Activated CD4-positive, CD25-positive, alpha-beta regulatory T cell treated with anti-CD3 and anti-CD28 coated beads, Interleukin-2, amount 50 U/mL, for 16 hours (primary cell): ENCODE data around the gene EFCAB6.

Experiments
- DNase-seq: peaks from one replicate; pipeline ENCODE4 v3.0.0-alpha.2; 2020; ENCODE audit warnings: low read depth, low spot score

The EFCAB6 gene, protein sequence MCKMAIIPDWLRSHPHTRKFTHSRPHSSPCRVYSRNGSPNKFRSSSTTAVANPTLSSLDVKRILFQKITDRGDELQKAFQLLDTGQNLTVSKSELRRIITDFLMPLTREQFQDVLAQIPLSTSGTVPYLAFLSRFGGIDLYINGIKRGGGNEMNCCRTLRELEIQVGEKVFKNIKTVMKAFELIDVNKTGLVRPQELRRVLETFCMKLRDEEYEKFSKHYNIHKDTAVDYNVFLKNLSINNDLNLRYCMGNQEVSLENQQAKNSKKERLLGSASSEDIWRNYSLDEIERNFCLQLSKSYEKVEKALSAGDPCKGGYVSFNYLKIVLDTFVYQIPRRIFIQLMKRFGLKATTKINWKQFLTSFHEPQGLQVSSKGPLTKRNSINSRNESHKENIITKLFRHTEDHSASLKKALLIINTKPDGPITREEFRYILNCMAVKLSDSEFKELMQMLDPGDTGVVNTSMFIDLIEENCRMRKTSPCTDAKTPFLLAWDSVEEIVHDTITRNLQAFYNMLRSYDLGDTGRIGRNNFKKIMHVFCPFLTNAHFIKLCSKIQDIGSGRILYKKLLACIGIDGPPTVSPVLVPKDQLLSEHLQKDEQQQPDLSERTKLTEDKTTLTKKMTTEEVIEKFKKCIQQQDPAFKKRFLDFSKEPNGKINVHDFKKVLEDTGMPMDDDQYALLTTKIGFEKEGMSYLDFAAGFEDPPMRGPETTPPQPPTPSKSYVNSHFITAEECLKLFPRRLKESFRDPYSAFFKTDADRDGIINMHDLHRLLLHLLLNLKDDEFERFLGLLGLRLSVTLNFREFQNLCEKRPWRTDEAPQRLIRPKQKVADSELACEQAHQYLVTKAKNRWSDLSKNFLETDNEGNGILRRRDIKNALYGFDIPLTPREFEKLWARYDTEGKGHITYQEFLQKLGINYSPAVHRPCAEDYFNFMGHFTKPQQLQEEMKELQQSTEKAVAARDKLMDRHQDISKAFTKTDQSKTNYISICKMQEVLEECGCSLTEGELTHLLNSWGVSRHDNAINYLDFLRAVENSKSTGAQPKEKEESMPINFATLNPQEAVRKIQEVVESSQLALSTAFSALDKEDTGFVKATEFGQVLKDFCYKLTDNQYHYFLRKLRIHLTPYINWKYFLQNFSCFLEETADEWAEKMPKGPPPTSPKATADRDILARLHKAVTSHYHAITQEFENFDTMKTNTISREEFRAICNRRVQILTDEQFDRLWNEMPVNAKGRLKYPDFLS (N-terminal part only)

GRCh38 chr22:43812149-43812842 is at the start of gene EFCAB6:
Gene EFCAB6 (minus strand): TSS chr22:43812305. CDS start chr22:43782318, 29,987 bp downstream.
- peak; percentile 82 for DNase-seq

GRCh38 chr22:43861529-43861928 is 49.4 kb upstream of the EFCAB6 start:
- no peak for DNase-seq

DNA sequence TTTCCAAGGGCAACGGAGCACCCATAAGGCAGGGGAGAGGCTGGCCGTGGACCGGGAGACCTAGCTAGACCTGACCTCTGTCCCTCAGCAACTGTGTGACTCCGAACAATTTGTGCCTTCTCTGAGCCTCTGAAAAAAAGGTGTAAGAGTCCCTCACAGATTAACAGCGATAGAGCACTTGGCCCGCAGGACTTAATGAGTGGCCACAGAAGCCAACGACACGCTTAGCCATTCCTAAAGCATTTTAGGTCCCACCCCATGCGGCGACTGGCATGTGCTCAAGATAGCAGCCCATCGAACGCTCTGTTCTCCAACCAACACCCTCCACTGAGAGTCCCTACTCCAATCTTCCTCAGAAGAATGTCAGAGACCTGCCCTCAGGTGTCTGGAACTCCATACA is 48.7 kb upstream of the EFCAB6 start:
- DNase-seq = no peak

GRCh38 chr22:43860126-43860525 is 48.0 kb upstream of the EFCAB6 start:
- no peak for DNase-seq

DNA sequence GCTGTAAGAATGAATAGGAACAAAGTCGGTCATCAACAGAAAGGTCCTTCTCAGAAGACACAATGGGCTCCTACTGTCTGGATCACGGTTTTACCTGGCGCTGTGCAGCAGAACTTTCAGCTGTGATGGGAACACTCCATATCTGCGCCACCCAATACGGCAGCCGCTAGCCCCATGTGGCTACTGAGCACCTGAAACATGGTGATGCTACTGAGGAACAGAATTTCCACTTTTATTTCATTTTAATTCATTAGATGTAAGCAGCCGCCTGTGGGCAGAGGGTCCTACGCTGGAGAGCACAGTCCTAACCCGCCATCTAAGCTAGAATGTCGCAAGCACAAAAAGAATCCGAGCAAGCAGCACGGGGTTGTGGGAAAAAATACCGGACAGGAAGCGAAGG is 47.5 kb upstream of the EFCAB6 start:
- DNase-seq = no peak

DNA sequence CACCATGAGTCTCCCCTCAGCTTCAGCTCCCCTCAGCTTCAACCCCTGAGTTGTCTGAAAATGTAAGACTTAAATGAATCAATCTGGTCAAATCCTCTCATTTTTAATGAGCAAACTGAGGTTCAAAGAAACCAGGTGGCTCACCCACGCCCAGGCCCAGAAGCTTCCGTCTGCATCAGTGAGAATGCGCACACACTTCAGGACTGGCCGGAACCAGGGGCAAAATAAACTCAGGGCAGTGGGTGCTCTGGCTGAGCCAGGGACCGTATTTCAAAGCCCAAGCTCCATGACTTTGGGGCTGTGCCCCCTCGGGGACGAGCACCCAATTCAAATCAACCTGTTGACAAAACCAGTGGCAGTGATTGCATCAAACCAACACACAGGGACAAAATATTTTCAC is 47.1 kb upstream of the EFCAB6 start:
- no peak for DNase-seq

DNA sequence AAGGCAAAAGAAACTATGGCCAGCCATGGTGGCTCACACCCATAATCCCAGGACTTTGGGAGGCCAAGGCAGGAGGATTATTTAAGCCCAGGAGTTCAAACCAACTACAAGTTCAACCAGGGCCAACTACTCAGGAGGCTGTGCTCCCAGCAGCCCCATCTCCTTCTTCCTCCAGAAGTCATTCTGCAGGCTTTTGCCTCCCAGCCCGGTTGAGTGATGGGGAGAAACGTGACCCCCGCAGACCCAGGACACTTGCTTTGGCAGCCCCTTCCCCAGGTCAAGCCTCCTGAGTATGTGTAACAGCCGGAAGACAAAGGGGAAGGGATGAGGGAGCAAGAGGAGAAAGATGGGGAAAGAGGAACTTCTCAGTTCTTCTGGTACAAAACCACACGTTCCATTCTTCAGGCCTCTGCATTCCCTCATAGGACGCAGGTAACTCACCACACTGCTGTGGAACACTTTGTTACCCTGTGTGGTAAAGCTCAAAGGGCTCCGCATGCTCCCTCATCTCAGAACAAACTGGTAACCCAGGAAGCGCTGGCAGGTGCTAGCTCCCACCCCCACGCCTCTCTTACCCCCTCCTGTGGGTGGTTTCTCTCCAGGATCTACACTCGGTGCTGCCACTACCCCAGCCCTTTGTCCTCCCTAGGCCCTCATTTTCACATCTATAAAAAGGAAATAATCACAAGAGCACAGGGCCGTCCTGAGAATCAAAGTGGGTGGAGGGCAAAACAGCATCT is 46.2 kb upstream of the EFCAB6 start:
- no peak for DNase-seq

- no peak for DNase-seq
Measured at GRCh38 chr22:43857367-43857766, 45.3 kb upstream of the EFCAB6 start.

- DNase-seq = no peak
Measured at GRCh38 chr22:43855431-43855830, 43.3 kb upstream of the EFCAB6 start.

- no peak for DNase-seq
Measured at GRCh38 chr22:43854786-43855271, 42.7 kb upstream of the EFCAB6 start.

- DNase-seq = no peak
Measured at GRCh38 chr22:43854121-43854785, 42.1 kb upstream of the EFCAB6 start.

DNA sequence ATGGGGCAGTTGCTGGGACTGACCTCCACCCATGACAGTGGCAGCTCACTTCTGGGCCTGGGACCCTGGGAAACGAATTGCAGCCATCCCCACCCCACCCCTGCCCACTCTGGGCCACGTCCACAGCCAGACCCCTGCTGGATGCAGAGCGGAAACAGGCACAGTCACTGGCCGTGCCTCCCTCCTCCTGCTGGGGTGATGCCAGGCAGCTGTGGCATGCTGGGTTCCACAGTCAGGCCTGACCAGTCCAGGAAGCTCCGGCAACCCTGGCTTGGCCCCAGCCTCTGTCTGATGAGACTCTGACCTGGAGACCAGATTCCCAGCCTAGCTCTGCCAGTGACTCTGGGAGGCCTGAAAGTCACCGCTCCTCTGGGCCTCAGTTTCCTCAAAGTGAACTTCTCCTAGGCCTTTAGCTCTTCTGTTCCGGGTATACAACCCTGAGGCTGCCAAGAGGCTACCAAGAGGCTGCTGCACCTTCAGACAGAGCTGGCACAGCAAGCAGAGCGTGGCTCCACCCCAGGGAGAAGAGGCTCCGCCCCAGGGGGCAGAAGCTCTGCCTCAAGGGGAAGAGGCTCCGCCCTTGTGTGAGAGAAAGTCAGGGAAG is 41.3 kb upstream of the EFCAB6 start:
- DNase-seq = no peak

DNA sequence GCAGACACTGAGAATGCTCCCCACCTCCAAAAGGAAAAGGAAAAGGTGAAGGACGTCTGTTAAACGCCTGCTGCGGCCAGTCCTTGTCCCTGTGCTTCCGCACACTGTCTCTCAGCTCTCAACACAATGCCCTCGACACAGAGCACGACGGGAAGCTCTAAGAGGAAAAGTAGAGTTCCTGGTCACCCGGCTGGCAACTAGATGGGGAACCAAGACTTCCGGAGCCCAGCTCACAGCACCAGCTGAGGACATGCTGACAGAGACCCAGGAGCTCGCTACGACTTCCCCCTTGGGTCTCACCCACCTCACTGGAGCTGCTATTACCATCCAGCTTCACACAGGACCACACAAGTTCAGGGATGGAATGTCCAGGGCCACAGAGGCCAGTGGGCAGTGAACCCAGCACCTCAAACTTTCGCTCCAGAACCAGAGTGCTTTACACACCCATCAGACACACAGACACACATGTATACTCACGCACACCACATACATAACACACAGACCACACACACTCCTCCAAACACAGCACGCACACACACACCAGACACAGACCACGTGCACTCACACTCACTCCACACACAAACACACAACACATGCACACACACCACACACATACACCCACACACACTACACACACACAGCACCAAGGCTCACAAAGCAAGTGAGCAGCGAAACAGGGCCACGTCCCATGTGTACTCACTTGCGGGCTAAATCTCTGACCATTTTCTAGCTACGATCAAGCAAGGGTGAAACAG is 40.6 kb upstream of the EFCAB6 start:
- no peak for DNase-seq

DNA sequence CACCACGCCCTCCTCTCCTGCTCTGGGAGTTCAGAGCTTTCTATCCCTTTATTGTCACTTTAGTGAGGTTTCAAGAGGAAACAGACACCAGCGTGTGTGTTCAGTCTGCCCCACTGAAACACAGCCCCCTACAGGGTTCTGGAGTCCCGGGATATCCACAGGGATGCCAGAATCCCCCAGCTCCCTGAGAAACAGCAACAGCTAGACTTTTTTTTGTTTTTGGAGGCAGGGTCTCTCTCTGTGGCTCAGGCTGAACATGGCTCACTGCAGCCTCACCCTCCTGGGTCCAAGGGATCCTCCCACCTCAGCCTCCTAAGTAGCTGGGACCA is 39.8 kb upstream of the EFCAB6 start:
- DNase-seq = no peak

- no peak for DNase-seq
Measured at GRCh38 chr22:43851058-43851978, 39.2 kb upstream of the EFCAB6 start.

DNA sequence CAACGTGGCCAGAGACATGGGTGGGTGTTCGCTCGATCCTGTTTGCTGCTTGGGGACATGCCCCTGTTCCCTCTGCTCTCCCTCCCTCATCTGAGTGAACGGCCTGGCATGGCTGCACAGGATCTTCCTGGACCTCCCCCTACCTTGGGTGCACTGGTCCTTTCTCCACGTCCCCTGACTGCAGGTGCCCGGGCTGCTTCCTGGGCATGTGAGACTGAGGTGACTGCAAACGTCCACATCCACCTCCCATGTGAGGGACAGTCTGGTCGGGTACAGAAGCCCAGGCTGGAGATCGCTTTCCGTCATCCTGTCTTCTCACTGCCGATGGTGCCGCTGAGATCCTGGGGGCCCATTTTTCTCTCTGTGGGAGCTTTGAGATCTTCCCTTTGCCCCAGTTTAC is 38.4 kb upstream of the EFCAB6 start:
- no peak for DNase-seq

DNA sequence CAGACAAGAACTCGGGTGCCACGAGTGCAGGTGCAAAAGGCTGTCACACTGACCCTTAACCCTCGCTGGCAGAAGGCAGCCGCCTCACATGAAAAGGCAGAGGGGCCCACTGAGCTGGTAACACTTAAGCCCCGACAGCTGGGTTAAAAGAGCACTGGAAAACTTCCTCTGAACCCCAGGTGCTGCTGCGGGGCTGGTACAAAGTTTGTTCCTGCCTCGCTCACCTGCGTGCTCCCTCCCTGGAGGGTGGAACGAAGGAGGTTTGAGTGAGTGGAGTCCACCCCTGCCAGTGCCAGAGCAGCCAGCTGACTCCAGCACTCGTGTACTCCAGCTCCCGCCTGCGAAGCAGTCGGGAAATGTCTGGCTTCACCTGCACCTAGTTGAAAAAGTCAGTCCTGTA is 37.6 kb upstream of the EFCAB6 start:
- DNase-seq = no peak
